Stomach (tissue), 4 donors: ENCODE results near the gene C20orf141.

Experiments
- POLR2A ChIP-seq, 4 donors: fragments of 450-650 bp; IDR thresholded peaks; one replicate each; pipeline ENCODE4 v1.6.1; 2016; ENCODE audit warnings: antibody characterized with exemption in 4 of 4, control low read depth in 2 of 4, mild to moderate bottlenecking in 1 of 4, moderate library complexity in 1 of 4
- TF ChIP-seq, protein P1 (sequence below), 7 experiments: fragments of 450-650 bp in 4 of 7; fragments of 200-600 bp in 3 of 7; sonication (generic) in 3 of 7; IDR thresholded peaks; one replicate each; pipeline ENCODE4 v1.5.1; 2016 to 2019; ENCODE audit warnings: antibody characterized with exemption in 7 of 7, control low read depth in 2 of 7, mild to moderate bottlenecking in 1 of 7

DNA sequence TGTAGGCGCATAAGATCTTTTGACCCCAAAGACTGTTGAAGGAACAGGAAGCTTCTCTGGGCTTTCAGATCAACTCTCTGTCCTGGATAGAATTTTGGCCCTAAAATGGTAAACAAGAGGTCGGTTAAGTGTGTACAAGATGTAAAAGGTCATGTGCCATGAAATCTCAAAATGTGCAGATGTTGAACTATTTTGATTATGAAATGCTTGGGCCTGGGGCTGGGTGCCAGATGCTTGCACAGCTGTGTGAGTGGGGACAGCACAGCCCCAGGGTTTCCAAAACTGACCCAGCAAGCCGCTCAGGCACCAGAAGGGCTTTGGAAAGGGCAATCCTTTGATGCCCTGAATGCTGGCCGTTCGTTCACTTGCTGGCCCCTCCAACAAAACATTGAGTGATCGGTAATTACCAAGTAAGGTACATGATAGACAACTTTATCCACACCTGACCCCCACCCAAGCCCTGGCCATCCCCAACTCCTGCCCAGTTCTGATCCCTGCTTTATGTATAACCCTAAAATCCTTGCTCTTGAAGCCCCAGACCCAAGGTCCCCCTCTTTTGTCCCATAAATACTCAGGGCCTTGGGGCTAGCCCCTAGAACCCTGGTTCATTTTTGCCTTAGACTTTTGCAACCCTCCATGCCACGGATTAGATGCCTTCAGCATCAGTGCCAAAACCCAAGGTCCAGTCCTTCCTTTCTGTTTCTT, 3.3 kb downstream of the C20orf141 start:
- no peak for TF ChIP-seq POLR2A (IDR thresholded peaks at IDR 0.05)
- TF ChIP-seq, protein P1, sequence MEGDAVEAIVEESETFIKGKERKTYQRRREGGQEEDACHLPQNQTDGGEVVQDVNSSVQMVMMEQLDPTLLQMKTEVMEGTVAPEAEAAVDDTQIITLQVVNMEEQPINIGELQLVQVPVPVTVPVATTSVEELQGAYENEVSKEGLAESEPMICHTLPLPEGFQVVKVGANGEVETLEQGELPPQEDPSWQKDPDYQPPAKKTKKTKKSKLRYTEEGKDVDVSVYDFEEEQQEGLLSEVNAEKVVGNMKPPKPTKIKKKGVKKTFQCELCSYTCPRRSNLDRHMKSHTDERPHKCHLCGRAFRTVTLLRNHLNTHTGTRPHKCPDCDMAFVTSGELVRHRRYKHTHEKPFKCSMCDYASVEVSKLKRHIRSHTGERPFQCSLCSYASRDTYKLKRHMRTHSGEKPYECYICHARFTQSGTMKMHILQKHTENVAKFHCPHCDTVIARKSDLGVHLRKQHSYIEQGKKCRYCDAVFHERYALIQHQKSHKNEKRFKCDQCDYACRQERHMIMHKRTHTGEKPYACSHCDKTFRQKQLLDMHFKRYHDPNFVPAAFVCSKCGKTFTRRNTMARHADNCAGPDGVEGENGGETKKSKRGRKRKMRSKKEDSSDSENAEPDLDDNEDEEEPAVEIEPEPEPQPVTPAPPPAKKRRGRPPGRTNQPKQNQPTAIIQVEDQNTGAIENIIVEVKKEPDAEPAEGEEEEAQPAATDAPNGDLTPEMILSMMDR (IDR thresholded peaks at IDR 0.05), result no peak
